WTC11 (cell line): Measurements from ENCODE around the gene BACE2.

ENCODE experiments used
- ATF3 ChIP-seq: sonication (generic); formaldehyde crosslinking; conservative IDR thresholded peaks from 2 replicates; pipeline ENCODE4 v1.8.1; 2022; ENCODE audit warnings: mild to moderate bottlenecking, missing genetic modification reagents
- CREB1 ChIP-seq: sonication (generic); formaldehyde crosslinking; IDR thresholded peaks from 2 replicates; pipeline ENCODE4 v1.8.0; 2023; ENCODE audit warnings: mild to moderate bottlenecking, missing genetic modification reagents
- CREM ChIP-seq: sonication (generic); formaldehyde crosslinking; IDR thresholded peaks from 2 replicates; pipeline ENCODE4 v1.8.1; 2022; ENCODE audit warnings: mild to moderate bottlenecking, missing genetic modification reagents, moderate library complexity
- EMX1 ChIP-seq: fragments of 250-450 bp; sonication (Bioruptor Pico); IDR thresholded peaks from 2 replicates; pipeline ENCODE4 v1.8.0; 2021; ENCODE audit warnings: mild to moderate bottlenecking
- FOXJ3 ChIP-seq: sonication (generic); formaldehyde crosslinking; IDR thresholded peaks from 2 replicates; pipeline ENCODE4 v1.9.0; 2021; ENCODE audit warnings: missing genetic modification reagents, mild to moderate bottlenecking, borderline replicate concordance
- NFYB ChIP-seq: sonication (generic); formaldehyde crosslinking; conservative IDR thresholded peaks from 2 replicates; pipeline ENCODE4 v1.8.0; 2022; ENCODE audit warnings: low read depth, missing genetic modification reagents
- ZNF121 ChIP-seq: sonication (generic); formaldehyde crosslinking; IDR thresholded peaks from 2 replicates; pipeline ENCODE4 v1.8.0; 2023; ENCODE audit warnings: missing genetic modification reagents
- ZNF219 ChIP-seq: sonication (generic); formaldehyde crosslinking; IDR thresholded peaks from 2 replicates; pipeline ENCODE4 v1.8.0; 2023; ENCODE audit warnings: missing genetic modification reagents, mild to moderate bottlenecking, borderline replicate concordance
- ZNF281 ChIP-seq: sonication (generic); formaldehyde crosslinking; IDR thresholded peaks from 2 replicates; pipeline ENCODE4 v1.8.0; 2023; ENCODE audit warnings: mild to moderate bottlenecking, missing genetic modification reagents
- TF ChIP-seq, protein P1 (sequence below): sonication (generic); formaldehyde crosslinking; IDR thresholded peaks from 2 replicates; pipeline ENCODE4 v1.8.0; 2022; ENCODE audit warnings: mild to moderate bottlenecking, missing genetic modification reagents
- TF ChIP-seq, protein P2 (sequence below): sonication (generic); formaldehyde crosslinking; IDR thresholded peaks from 2 replicates; pipeline ENCODE4 v1.8.1; 2022; ENCODE audit warnings: low read depth, mild to moderate bottlenecking, moderate library complexity, missing genetic modification reagents, borderline replicate concordance
- TF ChIP-seq, protein P3 (sequence below): fragments of 200-600 bp; IDR thresholded peaks from 2 replicates; pipeline ENCODE4 v1.8.0; 2022; ENCODE audit warnings: antibody characterized with exemption
- TF ChIP-seq, protein P4 (sequence below): sonication (generic); formaldehyde crosslinking; IDR thresholded peaks from 2 replicates; pipeline ENCODE4 v1.8.1; 2023; ENCODE audit warnings: mild to moderate bottlenecking, missing genetic modification reagents, moderate library complexity
- TF ChIP-seq, protein P5 (sequence below): sonication (generic); formaldehyde crosslinking; IDR thresholded peaks from 2 replicates; pipeline ENCODE4 v1.8.1; 2023; ENCODE audit warnings: mild to moderate bottlenecking, missing genetic modification reagents

GRCh38 chr21:41185802-41186201, 17.8 kb downstream of the BACE2 start:
- TF ChIP-seq NFYB (CRISPR knock-in tag) (no peak), ZNF281 (no peak), FOXJ3 (CRISPR knock-in tag) (no peak), ZNF219 (CRISPR knock-in tag) (no peak), ZNF121 (no peak), CREM (CRISPR knock-in tag) (no peak), CREB1 (CRISPR knock-in tag) (no peak), EMX1 (CRISPR knock-in tag) (no peak), ATF3 (CRISPR knock-in tag) (no peak)
- TF ChIP-seq, protein P1, sequence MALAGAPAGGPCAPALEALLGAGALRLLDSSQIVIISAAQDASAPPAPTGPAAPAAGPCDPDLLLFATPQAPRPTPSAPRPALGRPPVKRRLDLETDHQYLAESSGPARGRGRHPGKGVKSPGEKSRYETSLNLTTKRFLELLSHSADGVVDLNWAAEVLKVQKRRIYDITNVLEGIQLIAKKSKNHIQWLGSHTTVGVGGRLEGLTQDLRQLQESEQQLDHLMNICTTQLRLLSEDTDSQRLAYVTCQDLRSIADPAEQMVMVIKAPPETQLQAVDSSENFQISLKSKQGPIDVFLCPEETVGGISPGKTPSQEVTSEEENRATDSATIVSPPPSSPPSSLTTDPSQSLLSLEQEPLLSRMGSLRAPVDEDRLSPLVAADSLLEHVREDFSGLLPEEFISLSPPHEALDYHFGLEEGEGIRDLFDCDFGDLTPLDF = no peak
- TF ChIP-seq, protein P2, sequence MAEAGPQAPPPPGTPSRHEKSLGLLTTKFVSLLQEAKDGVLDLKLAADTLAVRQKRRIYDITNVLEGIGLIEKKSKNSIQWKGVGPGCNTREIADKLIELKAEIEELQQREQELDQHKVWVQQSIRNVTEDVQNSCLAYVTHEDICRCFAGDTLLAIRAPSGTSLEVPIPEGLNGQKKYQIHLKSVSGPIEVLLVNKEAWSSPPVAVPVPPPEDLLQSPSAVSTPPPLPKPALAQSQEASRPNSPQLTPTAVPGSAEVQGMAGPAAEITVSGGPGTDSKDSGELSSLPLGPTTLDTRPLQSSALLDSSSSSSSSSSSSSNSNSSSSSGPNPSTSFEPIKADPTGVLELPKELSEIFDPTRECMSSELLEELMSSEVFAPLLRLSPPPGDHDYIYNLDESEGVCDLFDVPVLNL = no peak
- TF ChIP-seq, protein P3, sequence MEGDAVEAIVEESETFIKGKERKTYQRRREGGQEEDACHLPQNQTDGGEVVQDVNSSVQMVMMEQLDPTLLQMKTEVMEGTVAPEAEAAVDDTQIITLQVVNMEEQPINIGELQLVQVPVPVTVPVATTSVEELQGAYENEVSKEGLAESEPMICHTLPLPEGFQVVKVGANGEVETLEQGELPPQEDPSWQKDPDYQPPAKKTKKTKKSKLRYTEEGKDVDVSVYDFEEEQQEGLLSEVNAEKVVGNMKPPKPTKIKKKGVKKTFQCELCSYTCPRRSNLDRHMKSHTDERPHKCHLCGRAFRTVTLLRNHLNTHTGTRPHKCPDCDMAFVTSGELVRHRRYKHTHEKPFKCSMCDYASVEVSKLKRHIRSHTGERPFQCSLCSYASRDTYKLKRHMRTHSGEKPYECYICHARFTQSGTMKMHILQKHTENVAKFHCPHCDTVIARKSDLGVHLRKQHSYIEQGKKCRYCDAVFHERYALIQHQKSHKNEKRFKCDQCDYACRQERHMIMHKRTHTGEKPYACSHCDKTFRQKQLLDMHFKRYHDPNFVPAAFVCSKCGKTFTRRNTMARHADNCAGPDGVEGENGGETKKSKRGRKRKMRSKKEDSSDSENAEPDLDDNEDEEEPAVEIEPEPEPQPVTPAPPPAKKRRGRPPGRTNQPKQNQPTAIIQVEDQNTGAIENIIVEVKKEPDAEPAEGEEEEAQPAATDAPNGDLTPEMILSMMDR = no peak
- TF ChIP-seq, protein P4, sequence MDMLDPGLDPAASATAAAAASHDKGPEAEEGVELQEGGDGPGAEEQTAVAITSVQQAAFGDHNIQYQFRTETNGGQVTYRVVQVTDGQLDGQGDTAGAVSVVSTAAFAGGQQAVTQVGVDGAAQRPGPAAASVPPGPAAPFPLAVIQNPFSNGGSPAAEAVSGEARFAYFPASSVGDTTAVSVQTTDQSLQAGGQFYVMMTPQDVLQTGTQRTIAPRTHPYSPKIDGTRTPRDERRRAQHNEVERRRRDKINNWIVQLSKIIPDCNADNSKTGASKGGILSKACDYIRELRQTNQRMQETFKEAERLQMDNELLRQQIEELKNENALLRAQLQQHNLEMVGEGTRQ = no peak
- TF ChIP-seq, protein P5, sequence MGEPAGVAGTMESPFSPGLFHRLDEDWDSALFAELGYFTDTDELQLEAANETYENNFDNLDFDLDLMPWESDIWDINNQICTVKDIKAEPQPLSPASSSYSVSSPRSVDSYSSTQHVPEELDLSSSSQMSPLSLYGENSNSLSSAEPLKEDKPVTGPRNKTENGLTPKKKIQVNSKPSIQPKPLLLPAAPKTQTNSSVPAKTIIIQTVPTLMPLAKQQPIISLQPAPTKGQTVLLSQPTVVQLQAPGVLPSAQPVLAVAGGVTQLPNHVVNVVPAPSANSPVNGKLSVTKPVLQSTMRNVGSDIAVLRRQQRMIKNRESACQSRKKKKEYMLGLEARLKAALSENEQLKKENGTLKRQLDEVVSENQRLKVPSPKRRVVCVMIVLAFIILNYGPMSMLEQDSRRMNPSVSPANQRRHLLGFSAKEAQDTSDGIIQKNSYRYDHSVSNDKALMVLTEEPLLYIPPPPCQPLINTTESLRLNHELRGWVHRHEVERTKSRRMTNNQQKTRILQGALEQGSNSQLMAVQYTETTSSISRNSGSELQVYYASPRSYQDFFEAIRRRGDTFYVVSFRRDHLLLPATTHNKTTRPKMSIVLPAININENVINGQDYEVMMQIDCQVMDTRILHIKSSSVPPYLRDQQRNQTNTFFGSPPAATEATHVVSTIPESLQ (CRISPR knock-in tag) = no peak
